Dedifferentiated amniotic fluid mesenchymal stem cell (primary cell): ENCODE measurements around the gene SLC25A48.

Experiments used
- DNase-seq: peaks from one replicate; pipeline ENCODE4 v3.0.0-alpha.2; 2016; ENCODE audit errors: extremely low spot score

The SLC25A48 gene

GRCh38 chr5:135920199-135920598 lies 85.7 kb downstream of the SLC25A48 start:
- no peak for DNase-seq

GRCh38 chr5:135921388-135921787 lies 86.9 kb downstream of the SLC25A48 start:
- no peak for DNase-seq

DNA sequence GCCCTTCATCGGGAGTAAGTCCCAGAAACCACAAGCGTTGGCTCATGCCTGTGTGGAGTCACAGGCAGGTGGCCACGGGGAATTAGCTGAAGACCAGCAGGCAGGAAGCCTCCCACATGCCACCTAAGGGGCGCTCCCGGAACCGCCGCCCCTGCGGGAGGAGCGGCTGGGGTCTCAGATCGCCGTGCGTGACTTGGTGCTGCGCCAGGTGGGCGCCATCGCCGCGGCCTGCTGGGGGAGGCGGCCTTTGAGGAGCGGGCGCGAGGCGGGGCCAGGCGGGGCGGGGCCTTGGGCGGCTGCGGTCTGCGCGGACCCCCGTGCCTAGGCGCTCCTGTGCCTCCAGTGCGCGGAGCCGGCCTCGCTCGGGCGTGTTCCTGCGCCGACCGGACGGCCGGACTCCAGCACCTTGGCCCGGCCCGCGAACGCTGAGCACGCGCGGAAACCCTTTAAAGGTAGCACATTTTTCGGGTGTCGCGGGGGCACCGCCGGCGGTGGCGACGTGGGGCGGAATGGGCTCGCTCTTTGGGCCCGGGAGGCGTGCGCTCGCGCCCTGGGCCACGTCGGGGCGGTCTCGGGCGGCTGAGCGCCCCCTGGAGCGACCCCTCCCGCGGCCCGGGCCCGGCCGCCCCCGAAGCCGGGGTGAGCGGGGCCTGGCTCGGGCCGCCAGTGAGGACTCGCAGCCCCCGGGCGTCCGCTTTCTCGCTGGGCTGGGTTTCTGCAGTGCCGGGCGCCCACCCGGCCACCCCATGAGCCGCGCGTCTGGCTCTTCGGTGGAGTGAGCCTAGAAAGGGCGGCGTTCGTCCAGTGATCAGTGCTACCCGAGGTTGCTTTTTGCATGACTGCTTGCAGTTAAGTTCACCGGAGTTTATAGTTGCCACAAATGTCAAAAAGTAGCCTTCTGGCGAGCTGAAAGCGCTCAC lies 95.8 kb downstream of the SLC25A48 start:
- DNase-seq: no peak

DNA sequence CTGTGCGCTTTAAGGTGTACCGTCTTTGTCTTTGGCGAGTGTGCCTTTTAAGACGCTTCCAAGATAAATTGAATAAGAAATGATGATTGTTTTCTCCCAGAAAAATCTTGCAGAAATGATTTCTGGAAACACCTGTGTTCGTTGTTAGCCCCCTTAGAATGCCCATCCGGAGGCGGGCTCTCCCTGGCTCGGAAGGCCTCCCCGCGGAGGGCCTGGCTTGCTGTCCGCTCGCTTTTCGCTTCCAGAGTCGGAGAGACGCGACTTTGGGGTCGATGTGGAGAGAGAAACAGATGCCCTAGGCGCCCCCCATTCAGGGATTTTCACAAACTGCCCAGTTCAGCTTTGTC lies 96.5 kb downstream of the SLC25A48 start:
- no peak for DNase-seq

- no peak for DNase-seq
Measured at GRCh38 chr5:135934939-135935338, 100.5 kb downstream of the SLC25A48 start.

GRCh38 chr5:135937245-135937911 lies 102.9 kb downstream of the SLC25A48 start:
- DNase-seq: no peak
